ENCODE results near the gene PPIL1. TPM values are rescaled to one million over a fixed set of nuclear protein-coding genes. Genes with fewer than 3 reads are reported as not detected.

Gene PPIL1
- total RNA-seq (2022; extraction: Qiagen RNA extraction) = 40.7 to 44.1 TPM (median 41.4 TPM) in 5 replicates

DNA sequence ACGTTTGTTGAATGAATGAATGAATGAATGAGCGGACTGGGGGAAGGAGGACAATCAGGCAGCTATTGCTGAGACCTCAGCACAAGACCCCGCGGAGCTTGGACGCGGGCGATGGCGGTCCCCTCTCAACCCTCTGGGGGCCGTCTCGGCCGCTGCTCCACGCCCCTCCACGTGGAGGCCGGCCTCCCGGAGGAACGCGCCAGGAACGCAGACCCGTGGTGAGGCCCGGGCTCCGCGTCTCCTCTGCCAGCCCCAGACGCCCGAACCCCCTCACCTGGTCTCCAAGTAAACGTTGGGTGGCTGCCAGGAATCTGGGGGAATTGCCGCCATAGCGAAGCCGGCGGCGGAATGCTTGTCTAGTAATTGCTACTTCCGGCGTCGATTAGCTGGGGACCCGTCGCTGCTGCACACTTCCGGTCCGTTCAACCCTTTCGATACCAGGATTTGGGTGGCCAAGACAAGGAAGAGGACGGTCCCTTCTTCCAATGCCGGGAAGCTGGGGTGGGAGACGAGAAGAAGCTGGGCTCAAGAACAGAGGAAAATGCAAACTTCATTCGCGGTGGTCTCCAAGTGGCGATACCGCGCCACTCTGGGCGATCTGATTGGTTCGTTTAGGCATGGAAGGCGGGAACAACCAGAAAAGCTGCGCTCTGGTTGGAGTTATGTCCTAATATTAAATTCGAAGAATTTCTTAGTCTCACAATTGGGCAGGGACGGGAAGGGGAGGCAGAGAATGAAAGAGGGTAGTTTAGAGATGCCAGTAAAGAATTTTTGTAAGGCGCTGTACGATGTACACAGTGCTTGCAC lies at the start of gene PPIL1:
Gene PPIL1, minus strand, starts transcription at position 361 of the 807 bp plus-strand sequence. Its CDS starts 31 bp downstream, at position 330.

DNA sequence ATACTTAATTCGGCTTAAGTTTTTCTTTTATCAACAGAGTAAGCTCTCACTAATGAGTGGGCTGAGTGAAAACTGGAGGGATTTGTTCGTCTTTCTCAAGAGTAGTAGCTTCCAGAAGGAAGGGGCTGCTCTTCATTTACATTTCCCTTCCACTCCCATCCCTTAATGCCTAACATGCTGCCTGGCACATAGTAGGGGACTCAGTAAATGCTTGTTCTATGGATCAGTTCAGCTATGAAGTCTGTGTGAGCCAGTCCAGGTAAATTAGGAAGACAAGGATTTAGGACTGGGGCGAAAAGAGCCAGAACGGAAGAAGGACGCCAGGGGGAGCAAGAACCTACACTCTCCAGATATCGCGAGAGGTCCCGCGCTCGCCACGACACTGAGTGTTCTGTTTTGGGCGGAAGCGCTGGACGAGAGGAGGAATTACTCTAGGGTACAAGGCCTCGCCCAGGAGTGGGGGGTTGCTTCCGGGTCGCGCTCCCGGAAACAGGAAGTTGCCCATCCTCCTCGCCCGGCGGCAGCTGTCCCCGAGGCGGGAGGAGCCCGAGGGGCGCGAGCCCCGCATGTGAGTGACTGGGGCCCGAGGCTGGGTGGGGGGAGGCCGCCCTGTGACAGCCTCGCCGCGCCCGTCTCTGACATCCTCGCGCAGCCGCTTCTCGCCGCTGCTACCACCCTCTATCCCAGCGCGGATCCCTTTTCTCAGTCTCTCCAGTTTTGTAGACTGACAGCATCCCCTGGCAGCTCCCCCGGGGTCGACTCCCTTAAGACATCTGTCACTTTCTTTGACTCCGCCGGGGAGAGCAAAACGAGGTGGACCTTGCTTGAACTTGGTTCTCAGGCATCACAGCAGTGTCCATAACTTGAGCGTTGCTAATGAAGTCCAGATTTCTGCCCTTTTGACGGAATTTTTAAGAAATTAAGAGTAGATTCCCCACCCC lies 11.1 kb upstream of the PPIL1 start, which contains the start of gene C6orf89:
Gene C6orf89, plus strand, starts transcription at position 492 of the 941 bp plus-strand sequence. CDS start 13,493 bp downstream, outside the sequence.

DNA sequence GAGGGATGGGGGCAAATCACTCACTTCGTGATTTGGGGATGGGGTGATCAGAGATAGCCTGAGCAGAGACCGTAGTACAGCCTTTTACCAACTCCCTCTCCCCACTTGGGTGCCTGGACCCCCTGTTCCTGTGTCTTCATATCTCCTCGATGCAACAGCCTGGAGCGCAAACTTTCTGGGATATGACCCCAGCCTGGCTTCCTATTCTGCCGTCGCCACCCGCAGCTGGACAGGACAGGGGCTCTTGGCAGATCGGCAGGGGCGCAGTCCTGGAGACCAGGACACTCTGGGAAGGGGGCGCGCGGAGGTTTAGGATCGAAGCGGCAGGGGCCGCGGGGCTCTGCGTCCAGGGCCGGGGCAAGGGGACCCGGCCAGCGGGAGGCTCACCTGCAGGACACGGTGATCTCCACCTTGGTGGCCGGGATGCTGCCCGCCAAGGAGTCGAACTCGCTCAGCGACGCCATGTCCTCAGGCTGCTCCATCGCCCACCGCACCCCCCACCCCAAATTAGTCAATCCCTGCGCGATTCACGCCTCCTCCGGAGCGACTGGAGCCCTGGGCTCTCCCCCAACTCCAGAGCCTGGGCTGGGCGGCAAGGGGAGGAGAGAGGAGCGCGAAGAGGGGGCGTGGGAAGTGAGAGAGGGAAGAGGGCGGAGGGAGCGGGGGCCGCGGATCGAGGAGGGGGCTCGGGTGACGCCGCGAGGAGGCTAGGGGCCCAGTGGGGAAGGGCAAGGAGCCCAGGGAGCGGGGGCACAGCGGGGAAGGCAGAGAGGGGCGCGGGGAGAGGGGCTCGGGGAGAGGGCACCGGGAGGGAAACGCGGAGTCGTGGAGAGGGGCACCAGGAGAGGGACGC lies 35.5 kb downstream of the PPIL1 start, which contains the start of gene CPNE5:
Gene CPNE5, minus strand, starts transcription at position 549 of the 853 bp plus-strand sequence. Its CDS starts 67 bp downstream, at position 482.

Other genes starting within 250 kb of the PPIL1 start
- 238 to 313 TPM (median 284 TPM) in 5 replicates for gene CDKN1A, start 196.1 kb downstream of the PPIL1 start, total RNA-seq (2022; extraction: Qiagen RNA extraction)
- gene RAB44, start 177.0 kb downstream of the PPIL1 start, total RNA-seq (2022; extraction: Qiagen RNA extraction) = 0.02 to 0.07 TPM (median 0.05 TPM) in 4 of 5 replicates, not detected in the other
- gene CPNE5, start 35.4 kb downstream of the PPIL1 start, total RNA-seq (2022; extraction: Qiagen RNA extraction) = 0.07 to 0.18 TPM (median 0.12 TPM) in 5 replicates
- 15.1 to 17.9 TPM (median 17.4 TPM) in 5 replicates for gene C6orf89, start 11.1 kb upstream of the PPIL1 start, total RNA-seq (2022; extraction: Qiagen RNA extraction)
- gene PI16, start 79.9 kb upstream of the PPIL1 start, total RNA-seq (2022; extraction: Qiagen RNA extraction) = 0.03 to 0.07 TPM in 2 of 5 replicates, not detected in the others
- gene MTCH1, start 111.4 kb upstream of the PPIL1 start, total RNA-seq (2022; extraction: Qiagen RNA extraction) = 116 to 134 TPM (median 132 TPM) in 5 replicates
- not detected in 5 replicates for gene FGD2, start 130.9 kb upstream of the PPIL1 start, total RNA-seq (2022; extraction: Qiagen RNA extraction)